Peyer's patch (tissue), 4 donors: ENCODE measurements around the gene ATG4D.

Experiments used
- CTCF ChIP-seq, 6 experiments: fragments of 450-650 bp in 4 of 6; fragments of 200-600 bp in 2 of 6; sonication (generic) in 1 of 6; IDR thresholded peaks; one replicate each; pipeline ENCODE4 v1.5.1; 2017 to 2019; ENCODE audit warnings: antibody characterized with exemption in 6 of 6, mild to moderate bottlenecking in 3 of 6, moderate library complexity in 1 of 6
- POLR2A ChIP-seq, 2 donors: fragments of 450-650 bp; IDR thresholded peaks; one replicate each; pipeline ENCODE4 v1.5.1; 2017; ENCODE audit warnings: antibody characterized with exemption in 2 of 2, mild to moderate bottlenecking in 2 of 2, moderate library complexity in 2 of 2

- TF ChIP-seq CTCF (IDR thresholded peaks at IDR 0.05) = no peak
- TF ChIP-seq POLR2A (IDR thresholded peaks at IDR 0.05) = no peak
Observed at GRCh38 chr19:10593148-10593547, 49.4 kb downstream of the ATG4D start.
